Bronchial epithelial cell (primary cell): ENCODE data around the gene TPM1. TPM values are rescaled to one million over a fixed set of nuclear protein-coding genes. Genes with fewer than 3 reads are reported as not detected.

ENCODE experiments used
- DNase-seq: peaks from one replicate; pipeline ENCODE4 v3.0.0-alpha.2; 2010; ENCODE audit warnings: low read depth
- FAIRE-seq: peaks from 2 replicates; lab custom pipeline; 2011; peaks lifted over from hg19 to GRCh38; lab: Jason Lieb, UNC
- H3K27me3 ChIP-seq: 2 replicates; pipeline ENCODE4 v1.5.1; 2011; ENCODE audit warnings: low read length; ENCODE audit not compliant: control insufficient read depth, insufficient read depth
- H3K36me3 ChIP-seq: 2 replicates; pipeline ENCODE4 v1.5.1; 2011; ENCODE audit warnings: low read length; ENCODE audit not compliant: control insufficient read depth, insufficient read depth
- H3K4me3 ChIP-seq: 2 replicates; pipeline ENCODE4 v1.5.1; 2011; ENCODE audit warnings: mild to moderate bottlenecking, low read depth, low read length, control low read depth
- CTCF ChIP-seq: IDR thresholded peaks from 2 replicates; pipeline ENCODE4 v1.5.1; 2011; ENCODE audit warnings: mild to moderate bottlenecking, moderate library complexity, low read length, control low read depth, inconsistent platforms; ENCODE audit not compliant: insufficient read depth, severe bottlenecking
- total RNA-seq: library from RNA; depleted of rRNA; stranded (reverse); fragments of >200 nt; gene quantifications from 2 replicates; pipeline ENCODE4 v1.2.1, GENCODE V29; 2014

The TPM1 gene
- total RNA-seq, 1 donor from 2014 or later: 111 TPM

GRCh38 chr15:63065262-63066221, 23.0 kb downstream of the TPM1 start:
- FAIRE-seq: no peak
- H3K4me3 ChIP-seq: no peak overlapping the region
- peaks cover 44% of the 10 kb centered on the region for H3K36me3 ChIP-seq
- H3K27me3 ChIP-seq: no peaks in the 10 kb centered on the region
- no peak for DNase-seq
- no peak for TF ChIP-seq CTCF

- DNase-seq (no peak), FAIRE-seq (no peak)
- H3K27me3 ChIP-seq: no peaks in the 10 kb centered on the region
- peaks cover 38% of the 10 kb centered on the region for H3K36me3 ChIP-seq
- H3K4me3 ChIP-seq: no peak overlapping the region
- no peak for TF ChIP-seq CTCF
Measured at GRCh38 chr15:63066272-63066671, 23.7 kb downstream of the TPM1 start.

GRCh38 chr15:63067306-63067705, 24.8 kb downstream of the TPM1 start:
- no peaks in the 10 kb centered on the region for H3K27me3 ChIP-seq
- no peak overlapping the region for H3K4me3 ChIP-seq
- FAIRE-seq: no peak
- no peak for DNase-seq
- H3K36me3 ChIP-seq: peaks cover 30% of the 10 kb centered on the region
- no peak for TF ChIP-seq CTCF

- H3K27me3 ChIP-seq: no peaks in the 10 kb centered on the region
- no peak for DNase-seq
- H3K36me3 ChIP-seq: peaks cover 28% of the 10 kb centered on the region
- FAIRE-seq: no peak
- no peak for TF ChIP-seq CTCF
- no peak overlapping the region for H3K4me3 ChIP-seq
Measured at GRCh38 chr15:63067976-63068743, 25.6 kb downstream of the TPM1 start.

GRCh38 chr15:63069616-63070090, 27.1 kb downstream of the TPM1 start:
- H3K4me3 ChIP-seq: no peak overlapping the region
- H3K27me3 ChIP-seq: no peaks in the 10 kb centered on the region
- H3K36me3 ChIP-seq: peaks cover 21% of the 10 kb centered on the region
- FAIRE-seq (no peak), DNase-seq (no peak)
- TF ChIP-seq CTCF: no peak
